Effector CD4-positive, alpha-beta T cell (primary cell): ENCODE data around the gene KCNAB2.

Experiments used
- DNase-seq: peaks from one replicate; pipeline ENCODE4 v3.0.0-alpha.2; 2020

KCNAB2 gene

GRCh38 chr1:6098303-6099215 is 52.9 kb downstream of the KCNAB2 start:
- DNase-seq: no peak

- DNase-seq: no peak
Measured at GRCh38 chr1:6099297-6099696, 53.6 kb downstream of the KCNAB2 start.

- no peak for DNase-seq
Measured at GRCh38 chr1:6099787-6100765, 54.4 kb downstream of the KCNAB2 start.

- DNase-seq: no peak
Measured at GRCh38 chr1:6100861-6101783, 55.4 kb downstream of the KCNAB2 start.

GRCh38 chr1:6101826-6102531 is 56.3 kb downstream of the KCNAB2 start:
- no peak for DNase-seq

- no peak for DNase-seq
Measured at GRCh38 chr1:6102532-6102845, 56.8 kb downstream of the KCNAB2 start.

GRCh38 chr1:6103111-6103853 is 57.6 kb downstream of the KCNAB2 start:
- no peak for DNase-seq

- no peak for DNase-seq
Measured at GRCh38 chr1:6103854-6104530, 58.3 kb downstream of the KCNAB2 start.

GRCh38 chr1:6104631-6105030 is 58.9 kb downstream of the KCNAB2 start:
- no peak for DNase-seq

GRCh38 chr1:6105218-6105679 is 59.6 kb downstream of the KCNAB2 start:
- no peak for DNase-seq

GRCh38 chr1:6105763-6106162 is 60.1 kb downstream of the KCNAB2 start:
- no peak for DNase-seq

GRCh38 chr1:6106321-6106731 is 60.6 kb downstream of the KCNAB2 start:
- DNase-seq: no peak

GRCh38 chr1:6106977-6107376 is 61.3 kb downstream of the KCNAB2 start:
- no peak for DNase-seq

GRCh38 chr1:6107409-6108356 is 62.0 kb downstream of the KCNAB2 start:
- DNase-seq: no peak

GRCh38 chr1:6108476-6108875 is 62.8 kb downstream of the KCNAB2 start:
- DNase-seq: no peak

- DNase-seq: peak; percentile 17
Measured at GRCh38 chr1:6108937-6109614, 63.4 kb downstream of the KCNAB2 start.

GRCh38 chr1:6109688-6110087 is 64.0 kb downstream of the KCNAB2 start:
- no peak for DNase-seq

- no peak for DNase-seq
Measured at GRCh38 chr1:6110326-6110725, 64.6 kb downstream of the KCNAB2 start.

- no peak for DNase-seq
Measured at GRCh38 chr1:6111571-6111970, 65.9 kb downstream of the KCNAB2 start.
